ENCODE results near the gene MC5R. TPM values are rescaled to one million over a fixed set of nuclear protein-coding genes. Genes with fewer than 3 reads are reported as not detected.

MC5R gene
- polyA plus RNA-seq, 1 of the 3 experiments (the other 2 are of a cell fraction), result not detected

- no peaks in the 10 kb centered on the region for H3K36me3 ChIP-seq (replicated peaks in 1 of 2; ENCODE audit: control insufficient read depth in 1 of 2, insufficient read depth in 2 of 2, low read length in 1 of 2)
- WGBS (ENCODE audit: low lambda C conversion rate), result 8% methylated on average over 8 of the region's 8 CpGs
- no peak overlapping the region for H3K9ac ChIP-seq
- no peaks in the 10 kb centered on the region for H3K4me1 ChIP-seq (ENCODE audit: control insufficient read depth in 1 of 2, insufficient read depth in 2 of 2, low read depth in 1 of 2, low read length in 1 of 2)
- no peaks in the 10 kb centered on the region for H3K9me3 ChIP-seq
- H4K20me1 ChIP-seq (ENCODE audit: insufficient read depth), result no peaks in the 10 kb centered on the region
- peaks cover 53% of the 10 kb centered on the region; the same call in 1 of the 2 replicates for H3K27me3 ChIP-seq (ENCODE audit: insufficient read depth)
- no peaks in the 10 kb centered on the region for H3K79me2 ChIP-seq (ENCODE audit: insufficient read depth)
- H3F3A ChIP-seq (replicated peaks; ENCODE audit: insufficient read depth), result no peaks in the 10 kb centered on the region
- H3K27ac ChIP-seq (ENCODE audit: low read depth in 2 of 2, low read length in 1 of 2), result no peak overlapping the region
- no peaks in the 10 kb centered on the region for H3K9me2 ChIP-seq
- no peak for DNase-seq
- no peak overlapping the region for H3K4me2 ChIP-seq
- no peak overlapping the region for H2AFZ ChIP-seq (ENCODE audit: low read depth)
- ChIA-PET POLR2A (no interaction called here), CTCF (interaction anchor here (1.4 to 6.9 kb wide), 3 partner anchors 10 to 252 kb away, joined by 5 to 39 read pairs (median 11); partner anchors contain the start of gene MC5R)
- TF ChIP-seq FOXM1 (IDR thresholded peaks at IDR 0.05; ENCODE audit: low read depth), result no peak
- TF ChIP-seq, protein P1, sequence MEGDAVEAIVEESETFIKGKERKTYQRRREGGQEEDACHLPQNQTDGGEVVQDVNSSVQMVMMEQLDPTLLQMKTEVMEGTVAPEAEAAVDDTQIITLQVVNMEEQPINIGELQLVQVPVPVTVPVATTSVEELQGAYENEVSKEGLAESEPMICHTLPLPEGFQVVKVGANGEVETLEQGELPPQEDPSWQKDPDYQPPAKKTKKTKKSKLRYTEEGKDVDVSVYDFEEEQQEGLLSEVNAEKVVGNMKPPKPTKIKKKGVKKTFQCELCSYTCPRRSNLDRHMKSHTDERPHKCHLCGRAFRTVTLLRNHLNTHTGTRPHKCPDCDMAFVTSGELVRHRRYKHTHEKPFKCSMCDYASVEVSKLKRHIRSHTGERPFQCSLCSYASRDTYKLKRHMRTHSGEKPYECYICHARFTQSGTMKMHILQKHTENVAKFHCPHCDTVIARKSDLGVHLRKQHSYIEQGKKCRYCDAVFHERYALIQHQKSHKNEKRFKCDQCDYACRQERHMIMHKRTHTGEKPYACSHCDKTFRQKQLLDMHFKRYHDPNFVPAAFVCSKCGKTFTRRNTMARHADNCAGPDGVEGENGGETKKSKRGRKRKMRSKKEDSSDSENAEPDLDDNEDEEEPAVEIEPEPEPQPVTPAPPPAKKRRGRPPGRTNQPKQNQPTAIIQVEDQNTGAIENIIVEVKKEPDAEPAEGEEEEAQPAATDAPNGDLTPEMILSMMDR (IDR thresholded peaks at IDR 0.05), result no peak
- TF ChIP-seq, protein P2, sequence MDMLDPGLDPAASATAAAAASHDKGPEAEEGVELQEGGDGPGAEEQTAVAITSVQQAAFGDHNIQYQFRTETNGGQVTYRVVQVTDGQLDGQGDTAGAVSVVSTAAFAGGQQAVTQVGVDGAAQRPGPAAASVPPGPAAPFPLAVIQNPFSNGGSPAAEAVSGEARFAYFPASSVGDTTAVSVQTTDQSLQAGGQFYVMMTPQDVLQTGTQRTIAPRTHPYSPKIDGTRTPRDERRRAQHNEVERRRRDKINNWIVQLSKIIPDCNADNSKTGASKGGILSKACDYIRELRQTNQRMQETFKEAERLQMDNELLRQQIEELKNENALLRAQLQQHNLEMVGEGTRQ (IDR thresholded peaks at IDR 0.05; ENCODE audit: borderline replicate concordance, low read depth, low read length), result no peak
- no peak for TF ChIP-seq MEF2A (IDR thresholded peaks at IDR 0.05; ENCODE audit: borderline replicate concordance, low read depth)
- TF ChIP-seq, protein P3, sequence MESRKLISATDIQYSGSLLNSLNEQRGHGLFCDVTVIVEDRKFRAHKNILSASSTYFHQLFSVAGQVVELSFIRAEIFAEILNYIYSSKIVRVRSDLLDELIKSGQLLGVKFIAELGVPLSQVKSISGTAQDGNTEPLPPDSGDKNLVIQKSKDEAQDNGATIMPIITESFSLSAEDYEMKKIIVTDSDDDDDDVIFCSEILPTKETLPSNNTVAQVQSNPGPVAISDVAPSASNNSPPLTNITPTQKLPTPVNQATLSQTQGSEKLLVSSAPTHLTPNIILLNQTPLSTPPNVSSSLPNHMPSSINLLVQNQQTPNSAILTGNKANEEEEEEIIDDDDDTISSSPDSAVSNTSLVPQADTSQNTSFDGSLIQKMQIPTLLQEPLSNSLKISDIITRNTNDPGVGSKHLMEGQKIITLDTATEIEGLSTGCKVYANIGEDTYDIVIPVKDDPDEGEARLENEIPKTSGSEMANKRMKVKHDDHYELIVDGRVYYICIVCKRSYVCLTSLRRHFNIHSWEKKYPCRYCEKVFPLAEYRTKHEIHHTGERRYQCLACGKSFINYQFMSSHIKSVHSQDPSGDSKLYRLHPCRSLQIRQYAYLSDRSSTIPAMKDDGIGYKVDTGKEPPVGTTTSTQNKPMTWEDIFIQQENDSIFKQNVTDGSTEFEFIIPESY (IDR thresholded peaks at IDR 0.05; ENCODE audit: borderline replicate concordance, low read depth), result no peak
- no peak for TF ChIP-seq RFX5 (IDR thresholded peaks at IDR 0.05; ENCODE audit: low read length)
- TF ChIP-seq RCOR1 (IDR thresholded peaks at IDR 0.05; ENCODE audit: low read length), result no peak
- TF ChIP-seq RXRA (IDR thresholded peaks at IDR 0.05; ENCODE audit: borderline replicate concordance, low read depth), result no peak
- TF ChIP-seq, protein P4, sequence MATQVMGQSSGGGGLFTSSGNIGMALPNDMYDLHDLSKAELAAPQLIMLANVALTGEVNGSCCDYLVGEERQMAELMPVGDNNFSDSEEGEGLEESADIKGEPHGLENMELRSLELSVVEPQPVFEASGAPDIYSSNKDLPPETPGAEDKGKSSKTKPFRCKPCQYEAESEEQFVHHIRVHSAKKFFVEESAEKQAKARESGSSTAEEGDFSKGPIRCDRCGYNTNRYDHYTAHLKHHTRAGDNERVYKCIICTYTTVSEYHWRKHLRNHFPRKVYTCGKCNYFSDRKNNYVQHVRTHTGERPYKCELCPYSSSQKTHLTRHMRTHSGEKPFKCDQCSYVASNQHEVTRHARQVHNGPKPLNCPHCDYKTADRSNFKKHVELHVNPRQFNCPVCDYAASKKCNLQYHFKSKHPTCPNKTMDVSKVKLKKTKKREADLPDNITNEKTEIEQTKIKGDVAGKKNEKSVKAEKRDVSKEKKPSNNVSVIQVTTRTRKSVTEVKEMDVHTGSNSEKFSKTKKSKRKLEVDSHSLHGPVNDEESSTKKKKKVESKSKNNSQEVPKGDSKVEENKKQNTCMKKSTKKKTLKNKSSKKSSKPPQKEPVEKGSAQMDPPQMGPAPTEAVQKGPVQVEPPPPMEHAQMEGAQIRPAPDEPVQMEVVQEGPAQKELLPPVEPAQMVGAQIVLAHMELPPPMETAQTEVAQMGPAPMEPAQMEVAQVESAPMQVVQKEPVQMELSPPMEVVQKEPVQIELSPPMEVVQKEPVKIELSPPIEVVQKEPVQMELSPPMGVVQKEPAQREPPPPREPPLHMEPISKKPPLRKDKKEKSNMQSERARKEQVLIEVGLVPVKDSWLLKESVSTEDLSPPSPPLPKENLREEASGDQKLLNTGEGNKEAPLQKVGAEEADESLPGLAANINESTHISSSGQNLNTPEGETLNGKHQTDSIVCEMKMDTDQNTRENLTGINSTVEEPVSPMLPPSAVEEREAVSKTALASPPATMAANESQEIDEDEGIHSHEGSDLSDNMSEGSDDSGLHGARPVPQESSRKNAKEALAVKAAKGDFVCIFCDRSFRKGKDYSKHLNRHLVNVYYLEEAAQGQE (IDR thresholded peaks at IDR 0.05; ENCODE audit: low read depth, low read length), result no peak
- TF ChIP-seq POLR2AphosphoS5 (IDR thresholded peaks at IDR 0.05; ENCODE audit: low read depth, low read length), result no peak
- no peak for TF ChIP-seq FOSL2 (IDR thresholded peaks at IDR 0.05; ENCODE audit: borderline replicate concordance, low read depth)
- no peak overlapping the region for H3K4me3 ChIP-seq (ENCODE audit: low read depth in 2 of 2, low read length in 1 of 2)
These were observed 10.6 kb downstream of the MC5R start for GRCh38 chr18:13834496-13835015.
